GM19099 (cell line): ENCODE results near the gene TFDP2.

Source experiments
- POLR2A ChIP-seq: IDR thresholded peaks from 3 replicates; pipeline ENCODE4 v1.6.1; 2011; ENCODE audit warnings: low read depth; ENCODE audit not compliant: insufficient read length; ENCODE audit errors: extremely low read depth

Gene TFDP2

DNA sequence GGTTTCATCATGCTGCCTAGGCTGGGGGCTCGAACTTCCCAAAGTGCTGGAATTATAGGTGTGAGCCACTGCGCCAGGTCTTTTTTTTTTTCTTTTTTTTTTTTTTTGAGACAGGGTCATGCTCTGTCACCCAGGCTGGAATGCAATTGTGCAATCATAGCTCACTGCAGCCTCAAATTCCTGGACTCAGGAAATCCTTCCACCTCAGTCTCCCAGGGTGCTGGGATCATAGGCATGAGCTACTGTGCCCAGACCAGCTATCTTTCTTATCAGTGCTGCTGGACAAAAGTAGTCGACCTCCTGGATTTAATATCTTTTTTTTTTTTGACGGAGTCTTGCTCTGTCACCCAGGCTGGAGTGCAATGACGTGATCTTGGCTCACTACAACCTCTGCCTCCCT is 60.8 kb downstream of the TFDP2 start:
- no peak for TF ChIP-seq POLR2A

- TF ChIP-seq POLR2A = no peak
Observed at GRCh38 chr3:142087676-142088075, 61.7 kb downstream of the TFDP2 start.

DNA sequence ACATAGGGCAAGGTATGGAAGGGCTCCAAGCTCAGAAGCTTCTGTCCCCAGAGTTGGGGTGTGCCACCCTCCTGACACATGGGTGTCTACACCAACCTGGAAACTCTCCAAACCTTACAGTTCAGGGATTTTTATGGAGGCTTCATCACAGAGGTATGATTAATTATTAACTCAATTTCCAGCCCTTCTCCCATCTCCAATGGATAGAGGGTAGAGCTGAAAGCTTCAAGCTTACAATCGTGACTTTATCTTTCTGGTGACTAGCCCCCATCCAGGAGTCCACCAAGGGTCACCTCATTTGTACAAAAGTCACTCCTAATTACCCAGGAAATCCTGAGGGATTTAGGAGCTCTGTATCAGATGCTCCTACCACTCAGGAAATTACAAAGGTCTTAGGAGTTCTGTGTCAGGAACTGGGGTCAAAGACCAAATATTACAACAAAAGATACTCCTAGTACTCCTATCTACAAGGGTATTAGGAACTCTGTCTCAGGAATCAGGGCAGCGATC is 62.7 kb downstream of the TFDP2 start:
- no peak for TF ChIP-seq POLR2A

DNA sequence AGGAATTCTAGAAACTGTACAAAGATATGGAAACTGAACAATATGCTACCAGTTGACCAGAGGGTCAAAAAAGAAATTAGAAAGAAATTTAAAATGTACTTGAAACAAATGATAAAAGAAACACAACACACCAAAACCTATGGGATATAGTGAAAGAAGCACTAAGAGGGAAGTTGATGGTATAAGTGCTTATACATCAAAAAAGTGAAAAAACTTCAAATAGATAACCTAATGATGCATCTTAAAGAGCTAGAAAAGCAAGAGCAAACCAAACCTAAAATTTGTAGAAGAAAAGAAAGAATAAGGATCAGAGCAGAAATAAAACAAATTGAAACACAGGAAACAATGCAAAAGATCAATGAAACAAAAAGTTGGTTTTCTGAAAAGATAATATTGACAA is 68.2 kb downstream of the TFDP2 start:
- no peak for TF ChIP-seq POLR2A

- TF ChIP-seq POLR2A = no peak
Observed at GRCh38 chr3:142077859-142078500, 71.4 kb downstream of the TFDP2 start.

DNA sequence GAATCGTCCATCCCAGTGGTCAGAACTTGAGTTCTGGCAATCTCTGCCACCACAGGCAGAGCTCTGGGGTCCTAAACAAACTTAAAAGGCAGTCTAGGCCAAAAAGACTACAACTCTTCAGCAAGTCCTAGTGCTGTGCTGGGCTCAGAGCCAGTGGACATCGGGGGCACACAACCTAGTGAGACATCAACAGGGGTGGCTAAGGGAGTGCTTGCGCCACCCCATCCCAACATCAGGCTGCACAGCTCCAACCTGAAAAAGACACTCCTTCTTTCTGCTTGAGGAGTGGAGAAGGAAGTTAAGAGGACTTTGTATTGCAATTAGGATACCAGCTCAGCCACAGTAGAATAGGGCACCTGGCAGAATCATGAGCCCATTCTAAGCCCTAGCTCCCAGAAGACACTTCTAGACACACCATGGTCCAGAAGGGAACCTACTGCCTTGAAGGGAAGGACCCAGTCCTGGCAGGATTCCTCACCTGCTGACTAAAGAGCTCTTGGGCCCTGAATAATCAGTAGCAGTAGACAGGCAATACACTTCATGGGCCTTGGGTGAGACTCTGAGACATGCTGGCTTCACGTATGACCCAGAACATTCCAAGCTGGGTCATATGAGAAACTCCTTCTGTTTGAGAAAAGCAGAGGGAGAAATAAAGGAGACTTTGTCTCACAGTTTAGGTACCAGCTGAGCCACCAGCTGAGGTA is 72.0 kb downstream of the TFDP2 start:
- no peak for TF ChIP-seq POLR2A

GRCh38 chr3:142072816-142073215 is 76.5 kb downstream of the TFDP2 start:
- TF ChIP-seq POLR2A = no peak

DNA sequence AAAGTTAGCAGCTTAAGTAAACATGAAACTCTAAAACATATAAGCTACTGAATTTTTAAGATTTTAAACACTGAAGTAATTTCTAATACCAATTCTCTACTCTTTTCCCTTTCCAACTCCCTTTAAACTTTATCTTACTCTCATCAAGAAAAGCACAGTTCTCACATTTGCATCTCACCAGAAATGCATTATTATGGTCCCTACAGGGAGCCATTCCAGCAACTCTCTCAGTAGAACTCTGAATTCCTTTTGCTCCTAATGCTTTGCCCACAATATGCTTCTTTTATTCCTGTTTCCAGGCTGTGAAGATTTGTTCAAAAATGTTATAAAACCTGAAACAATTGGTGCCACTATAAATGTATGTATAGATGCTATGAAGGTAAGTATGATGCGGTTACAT is 83.4 kb downstream of the TFDP2 start:
- TF ChIP-seq POLR2A = no peak

DNA sequence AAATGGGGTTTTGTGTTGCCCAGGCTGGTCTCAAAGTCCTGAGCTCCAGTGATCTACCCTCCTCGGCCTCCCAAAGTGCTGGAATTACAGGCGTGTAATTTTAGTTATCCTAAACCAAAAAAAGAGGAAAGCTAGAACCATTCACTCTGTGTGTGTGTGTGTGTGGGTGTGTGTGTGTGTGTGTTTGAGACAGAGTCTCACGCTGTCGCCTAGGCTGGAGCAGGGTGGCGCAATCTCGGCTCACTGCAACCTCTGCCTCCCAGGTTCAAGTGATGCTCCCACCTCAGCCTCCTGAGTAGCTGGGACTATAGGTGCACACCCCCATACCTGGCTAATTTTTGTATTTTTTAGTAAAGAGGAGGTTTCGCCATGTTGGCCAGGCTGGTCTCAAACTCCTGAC is 84.0 kb downstream of the TFDP2 start:
- TF ChIP-seq POLR2A = no peak

DNA sequence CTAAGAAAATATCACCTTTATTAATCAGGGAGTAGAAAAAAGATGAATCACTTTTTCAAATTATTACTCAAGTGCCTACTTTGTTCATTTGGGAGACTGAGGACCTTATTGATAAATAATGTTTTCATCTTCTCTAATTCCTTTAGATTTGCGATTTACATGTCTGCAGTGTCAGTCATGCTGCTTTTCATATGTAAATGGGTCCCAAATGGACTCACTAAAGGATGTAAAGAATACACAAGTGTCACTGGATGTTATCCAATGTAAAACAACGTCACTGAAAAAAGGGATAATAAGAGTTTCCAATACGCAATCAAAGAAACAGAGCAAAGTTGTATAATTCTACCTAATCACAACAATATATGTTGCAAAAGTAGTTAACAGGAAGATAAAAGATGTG is 84.9 kb downstream of the TFDP2 start:
- no peak for TF ChIP-seq POLR2A

DNA sequence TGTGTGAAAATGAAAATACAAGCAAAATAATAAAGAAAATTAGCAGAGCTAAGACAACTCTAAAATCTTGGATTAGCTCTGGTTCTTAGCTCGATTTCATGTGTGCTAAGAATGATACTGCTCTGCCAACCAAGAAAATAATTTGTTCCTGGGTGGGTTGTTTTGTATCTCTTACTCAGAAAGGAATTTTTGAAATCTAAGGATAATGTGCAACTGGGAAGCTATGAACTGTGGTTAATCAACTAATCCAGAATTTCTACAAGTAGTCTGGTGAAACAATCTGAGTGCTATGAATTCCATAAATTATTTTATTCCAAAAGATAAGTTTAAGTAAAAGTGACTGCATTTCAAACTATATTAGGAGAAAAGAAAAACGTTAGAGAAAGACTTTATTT is 92.0 kb downstream of the TFDP2 start:
- no peak for TF ChIP-seq POLR2A

GRCh38 chr3:142056656-142057330 is 92.6 kb downstream of the TFDP2 start:
- no peak for TF ChIP-seq POLR2A

GRCh38 chr3:142053835-142054234 is 95.5 kb downstream of the TFDP2 start:
- TF ChIP-seq POLR2A = no peak

DNA sequence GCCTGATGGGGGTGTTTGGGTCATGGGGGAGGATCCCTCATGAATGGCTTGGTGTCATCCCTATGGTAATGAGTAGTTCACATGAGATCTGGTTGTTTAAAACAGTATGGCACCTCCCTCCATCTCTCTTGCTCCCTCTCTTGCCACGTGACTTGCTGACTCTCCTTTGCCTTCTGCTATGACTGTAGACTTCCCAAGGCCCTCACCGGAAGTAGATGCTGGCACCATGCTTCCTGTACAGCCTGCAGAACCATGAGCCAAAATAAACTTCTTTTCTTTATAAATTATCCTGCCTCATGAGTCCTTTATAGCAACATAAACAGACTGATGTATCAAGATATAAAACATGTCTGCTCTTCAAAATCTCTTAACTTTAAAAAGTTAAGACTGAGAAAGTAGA is 96.1 kb downstream of the TFDP2 start:
- no peak for TF ChIP-seq POLR2A

DNA sequence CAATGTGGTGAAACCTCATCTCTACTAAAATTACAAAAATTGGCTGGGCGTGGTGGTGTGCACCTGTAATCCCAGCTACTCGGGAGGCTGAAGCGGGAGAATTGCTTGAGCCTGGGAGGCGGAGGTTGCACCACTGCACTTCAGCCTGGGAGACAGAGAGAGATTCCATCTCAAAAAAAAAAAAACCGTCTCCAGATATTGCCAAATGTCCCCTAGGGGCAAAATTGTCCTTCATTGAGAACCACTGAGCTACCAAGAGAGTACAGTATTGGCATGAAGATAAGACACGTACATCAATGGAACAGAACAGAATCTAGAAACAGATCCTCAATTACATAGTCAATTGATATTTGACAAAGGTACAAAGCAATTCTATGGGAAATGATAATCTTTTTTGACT is 98.0 kb downstream of the TFDP2 start:
- no peak for TF ChIP-seq POLR2A

- no peak for TF ChIP-seq POLR2A
Observed at GRCh38 chr3:142047021-142047369, 102.3 kb downstream of the TFDP2 start.
